HEK293 (cell line): ENCODE measurements around the gene PPP1CC.

Experiments
- CTCF ChIA-PET: fragments of 350-600 bp; formaldehyde crosslinking; extraction: SDS; loops from one replicate; lab custom pipeline; 2021; ENCODE audit warnings: antibody characterized with exemption; lab: Yijun Ruan, JAX
- POLR2A ChIA-PET: fragments of 300-600 bp; formaldehyde crosslinking; extraction: SDS; loops from one replicate; lab custom pipeline; 2020; ENCODE audit warnings: antibody characterized with exemption, inconsistent platforms; lab: Yijun Ruan, JAX
- H3K27ac ChIP-seq: fragments of 200-500 bp; sonication (Bioruptor generic); 2 replicates; pipeline ENCODE4 v1.5.1; 2014; ENCODE audit warnings: low read depth, low read length, control low read depth, inconsistent platforms; ENCODE audit errors: extremely low read depth
- H3K36me3 ChIP-seq, 2 experiments: fragments of 200-500 bp in 1 of 2; sonication (Bioruptor generic) in 1 of 2; 1 replicate in 1 of 2; 2 replicates in 1 of 2; pipeline ENCODE4 v1.5.1; 2014 to 2017; ENCODE audit warnings: inconsistent platforms in 2 of 2, low read length in 2 of 2; ENCODE audit not compliant: control insufficient read depth in 2 of 2, insufficient read depth in 1 of 2
- H3K4me1 ChIP-seq: fragments of 200-500 bp; sonication (Bioruptor generic); 2 replicates; pipeline ENCODE4 v1.5.1; 2014; ENCODE audit warnings: mild to moderate bottlenecking, low read length, inconsistent platforms; ENCODE audit not compliant: control insufficient read depth, insufficient read depth
- H3K4me3 ChIP-seq: 2 replicates; pipeline ENCODE4 v1.5.1; 2011; ENCODE audit warnings: low read depth, mild to moderate bottlenecking, control low read depth, low read length, moderate library complexity
- H3K9me3 ChIP-seq: fragments of 200-500 bp; sonication (Bioruptor generic); 2 replicates; pipeline ENCODE4 v1.5.1; 2014; ENCODE audit warnings: low read depth, low read length, inconsistent platforms; ENCODE audit not compliant: control insufficient read depth, insufficient read depth
- SP7 ChIP-seq: fragments of 450-650 bp; formaldehyde crosslinking; IDR thresholded peaks from 2 replicates; pipeline ENCODE4 v1.5.1; 2016; ENCODE audit warnings: missing biosample characterization, missing genetic modification characterization
- ZBTB21 ChIP-seq: fragments of 450-650 bp; formaldehyde crosslinking; IDR thresholded peaks from 2 replicates; pipeline ENCODE4 v1.5.1; 2017; ENCODE audit warnings: missing biosample characterization, missing genetic modification characterization
- ZBTB6 ChIP-seq: fragments of 450-650 bp; formaldehyde crosslinking; IDR thresholded peaks from 2 replicates; pipeline ENCODE4 v1.5.1; 2017; ENCODE audit warnings: missing biosample characterization, missing genetic modification characterization
- ZFHX2 ChIP-seq: fragments of 450-650 bp; formaldehyde crosslinking; conservative IDR thresholded peaks from 2 replicates; pipeline ENCODE4 v1.5.1; 2016; ENCODE audit warnings: missing biosample characterization, missing genetic modification characterization
- ZNF112 ChIP-seq: fragments of 450-650 bp; formaldehyde crosslinking; IDR thresholded peaks from 2 replicates; pipeline ENCODE4 v1.5.0; 2017; ENCODE audit warnings: missing biosample characterization, missing genetic modification characterization
- ZNF121 ChIP-seq: fragments of 450-650 bp; formaldehyde crosslinking; IDR thresholded peaks from 2 replicates; pipeline ENCODE4 v1.5.1; 2016; ENCODE audit warnings: missing biosample characterization, missing genetic modification characterization
- ZNF146 ChIP-seq: fragments of 450-650 bp; formaldehyde crosslinking; IDR thresholded peaks from 2 replicates; pipeline ENCODE4 v1.5.1; 2016; ENCODE audit warnings: missing biosample characterization, missing genetic modification characterization
- ZNF18 ChIP-seq: fragments of 450-650 bp; formaldehyde crosslinking; IDR thresholded peaks from 2 replicates; pipeline ENCODE4 v1.5.1; 2016; ENCODE audit warnings: missing biosample characterization, missing genetic modification characterization
- ZNF19 ChIP-seq: fragments of 450-650 bp; formaldehyde crosslinking; IDR thresholded peaks from 2 replicates; pipeline ENCODE4; 2016; ENCODE audit warnings: missing biosample characterization, missing genetic modification characterization, low read depth
- ZNF239 ChIP-seq: fragments of 450-650 bp; formaldehyde crosslinking; IDR thresholded peaks from 2 replicates; pipeline ENCODE4 v1.5.1; 2016; ENCODE audit warnings: missing biosample characterization, missing genetic modification characterization
- ZNF280D ChIP-seq: fragments of 450-650 bp; formaldehyde crosslinking; IDR thresholded peaks from 2 replicates; pipeline ENCODE4 v1.5.1; 2016; ENCODE audit warnings: missing biosample characterization, missing genetic modification characterization
- ZNF335 ChIP-seq: fragments of 450-650 bp; formaldehyde crosslinking; conservative IDR thresholded peaks from 2 replicates; pipeline ENCODE4 v1.5.1; 2016; ENCODE audit warnings: missing biosample characterization, missing genetic modification characterization
- ZNF544 ChIP-seq: fragments of 450-650 bp; formaldehyde crosslinking; IDR thresholded peaks from 2 replicates; pipeline ENCODE4 v1.5.0; 2017; ENCODE audit warnings: missing biosample characterization, missing genetic modification characterization
- ZNF561 ChIP-seq: fragments of 450-650 bp; IDR thresholded peaks from 2 replicates; pipeline ENCODE4 v1.5.1; 2018; ENCODE audit warnings: missing biosample characterization, missing genetic modification characterization, borderline replicate concordance
- ZNF664 ChIP-seq: fragments of 450-650 bp; formaldehyde crosslinking; IDR thresholded peaks from 2 replicates; pipeline ENCODE4 v1.5.1; 2016; ENCODE audit warnings: missing biosample characterization, missing genetic modification characterization

Gene PPP1CC

DNA sequence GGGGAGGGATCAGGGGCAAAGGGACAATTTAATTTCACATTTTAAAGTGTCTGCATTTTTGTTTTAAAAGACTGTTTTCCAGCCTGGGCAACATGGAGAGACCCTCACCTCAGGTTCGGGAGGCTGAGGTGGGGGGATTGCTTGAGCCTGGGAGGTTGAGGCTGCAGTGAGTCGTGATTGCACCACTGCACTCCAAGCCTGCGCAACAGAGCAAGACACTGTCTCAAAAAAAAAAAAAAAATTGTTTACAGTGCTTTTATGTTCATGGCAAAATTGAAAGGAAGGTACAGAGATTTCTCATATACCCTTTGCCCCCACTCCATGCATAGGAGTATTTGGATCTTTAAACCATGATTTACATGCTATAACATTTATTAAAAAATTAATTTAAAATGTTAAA lies 37.4 kb downstream of the PPP1CC start:
- no peaks in the 10 kb centered on the region; a peak in 1 of 3 replicates for H3K36me3 ChIP-seq
- H3K4me3 ChIP-seq: no peak overlapping the region
- no peak for TF ChIP-seq ZNF280D
- no peak for TF ChIP-seq ZNF112 (tag by site-specific recombination)
- TF ChIP-seq ZFHX2 (tag by site-specific recombination): no peak
- TF ChIP-seq ZBTB21 (tag by site-specific recombination): no peak
- TF ChIP-seq ZNF664 (tag by site-specific recombination): no peak
- no peak for TF ChIP-seq ZNF19
- TF ChIP-seq ZNF335 (tag by site-specific recombination): no peak
- TF ChIP-seq ZNF544 (tag by site-specific recombination): no peak
- no peak for TF ChIP-seq ZNF18 (tag by site-specific recombination)
- no peak for TF ChIP-seq SP7 (tag by site-specific recombination)
- no peak for TF ChIP-seq ZBTB6
- TF ChIP-seq, all 188 proteins: peak for 0
- no peaks in the 10 kb centered on the region for H3K9me3 ChIP-seq
- H3K4me1 ChIP-seq: no peaks in the 10 kb centered on the region
- ChIA-PET CTCF (interaction anchor here (0.7 to 2.1 kb wide), 8 partner anchors 13 to 1534 kb away, joined by 3 to 9 read pairs (median 3); no protein-coding TSS in a partner anchor), POLR2A (interaction anchor here (0.5 kb wide), 1 partner anchor 27 kb away, joined by 3 read pairs; no protein-coding TSS in a partner anchor)
- H3K27ac ChIP-seq: no peak overlapping the region

- POLR2A ChIA-PET: interaction anchor here (0.5 to 0.8 kb wide), 2 partner anchors 27 to 37 kb away, joined by 3 read pairs; no protein-coding TSS in a partner anchor
- CTCF ChIA-PET: interaction anchor here (0.6 to 2.1 kb wide), 11 partner anchors 9 to 1533 kb away, joined by 3 to 9 read pairs (median 3); no protein-coding TSS in a partner anchor
- Histone ChIP-seq H3K4me1 (no peaks in the 10 kb centered on the region), H3K27ac (no peak overlapping the region), H3K4me3 (no peak overlapping the region), H3K9me3 (no peaks in the 10 kb centered on the region), H3K36me3 (no peaks in the 10 kb centered on the region; a peak in 1 of 3 replicates)
- TF ChIP-seq ZNF146 (no peak), ZNF561 (tag by site-specific recombination) (0 out of 2 replicates have a peak, but pooled peaks have one; percentile 74)
Observed at GRCh38 chr12:110704750-110705149, 37.9 kb downstream of the PPP1CC start.

DNA sequence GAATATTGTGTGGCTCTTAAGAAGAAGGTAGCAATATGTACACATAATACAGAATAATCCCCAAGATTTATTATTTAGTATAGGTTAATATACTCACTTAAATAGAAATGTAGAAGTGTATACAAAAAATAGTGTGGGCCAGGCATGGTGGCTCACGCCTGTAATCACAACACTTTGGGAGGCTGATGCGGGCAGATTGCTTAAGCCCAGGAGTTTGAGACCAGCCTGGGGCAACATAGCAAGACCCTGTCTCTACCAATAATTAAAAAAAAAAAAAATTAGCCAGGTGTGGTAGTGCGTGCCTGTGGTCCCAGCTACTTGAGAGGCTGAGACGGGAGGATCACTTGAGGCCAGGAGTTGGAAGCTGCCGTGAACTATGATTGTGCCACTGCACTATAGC lies 38.5 kb downstream of the PPP1CC start:
- H3K4me3 ChIP-seq: no peak overlapping the region
- ChIA-PET POLR2A (interaction anchor here (0.8 kb wide), 1 partner anchor 38 kb away, joined by 3 read pairs; no protein-coding TSS in a partner anchor), CTCF (interaction anchor here (0.6 to 2.1 kb wide), 9 partner anchors 9 to 192 kb away, joined by 3 to 9 read pairs (median 3); no protein-coding TSS in a partner anchor)
- peak; percentile 76; the same call in 1 of the 2 replicates for TF ChIP-seq ZNF121 (tag by site-specific recombination)
- no peak for TF ChIP-seq ZNF239
- H3K27ac ChIP-seq: no peak overlapping the region
- H3K9me3 ChIP-seq: no peaks in the 10 kb centered on the region
- no peaks in the 10 kb centered on the region for H3K4me1 ChIP-seq
- no peaks in the 10 kb centered on the region; a peak in 1 of 3 replicates for H3K36me3 ChIP-seq
